Left ventricle myocardium superior (tissue), 1 donor: ENCODE data around the gene CACNA1F. TPM values are rescaled to one million over a fixed set of nuclear protein-coding genes. Genes with fewer than 3 reads are reported as not detected.

Experiments used
- ATAC-seq: fragments of 200-7000 bp; cut with Tn5 transposase; one replicate; pipeline ENCODE4 v1.9.1; 2020; ENCODE audit warnings: mild to moderate bottlenecking, moderate library complexity
- DNase-seq: peaks from one replicate; pipeline ENCODE4 v3.0.0-alpha.2; 2020
- intact Hi-C: fragments of 100-400 bp; cut with micrococcal nuclease; formaldehyde crosslinking; loops from one replicate; pipeline ENCODE4 v1.11.0; 2022
- total RNA-seq: library from RNA; stranded (reverse); fragmentation: NEBNext Ultra II Directional; extraction: Animal tissue kit (Norgen Biotek cat#: 25700); gene quantifications from one replicate; pipeline ENCODE4 v1.2.1, GENCODE V29; 2021
- donor health status: DM: no; HTN: yes; CAD: no; lungs with severe emphysema.

CACNA1F gene
- total RNA-seq, 1 donor from 2014 or later, result 0.47 TPM

GRCh38 chrX:49164589-49165360 is 68.4 kb downstream of the CACNA1F start:
- intact Hi-C loops, result no loop called here
- ATAC-seq (no peak), DNase-seq (no peak)

GRCh38 chrX:49163555-49164419 is 69.4 kb downstream of the CACNA1F start:
- ATAC-seq, result peak; percentile 65
- intact Hi-C loops, result no loop called here
- peak; percentile 94 for DNase-seq

GRCh38 chrX:49162620-49163019 is 70.5 kb downstream of the CACNA1F start, which contains the start of gene MAGIX:
TSS of gene MAGIX (plus strand) at chrX:49162758. CDS start at chrX:49162890, 132 bp downstream.
- intact Hi-C loops, result no loop called here
- DNase-seq (peak; percentile 30), ATAC-seq (no peak)

- no peak for DNase-seq
- intact Hi-C loops, result no loop called here
- no peak for ATAC-seq
Observed at GRCh38 chrX:49161632-49162031, 71.5 kb downstream of the CACNA1F start.

- intact Hi-C loops, result no loop called here
- DNase-seq (no peak), ATAC-seq (no peak)
Observed at GRCh38 chrX:49160908-49161307, 72.2 kb downstream of the CACNA1F start.

GRCh38 chrX:49157194-49157593 is 75.9 kb downstream of the CACNA1F start:
- no peak for ATAC-seq
- intact Hi-C loops, result no loop called here

GRCh38 chrX:49155900-49156837 is 77.0 kb downstream of the CACNA1F start:
- ATAC-seq, result peak; percentile 95
- DNase-seq, result peak; percentile 96
- intact Hi-C loops, result no loop called here

More at GRCh38 chrX:49157194-49157593, 75.9 kb downstream of the CACNA1F start:
- DNase-seq, result no peak

- DNase-seq (no peak), ATAC-seq (peak; percentile 45)
- intact Hi-C loops, result no loop called here
Observed at GRCh38 chrX:49155243-49155899, 77.8 kb downstream of the CACNA1F start.

Other genes starting within 250 kb of the CACNA1F start
- 18.1 TPM for gene GRIPAP1, start 231.1 kb downstream of the CACNA1F start, total RNA-seq
- gene TFE3, start 190.0 kb downstream of the CACNA1F start, total RNA-seq, result 18.5 TPM
- 1.7 TPM for gene CCDC120, start 174.3 kb downstream of the CACNA1F start, total RNA-seq
- gene PRAF2, start 159.3 kb downstream of the CACNA1F start, total RNA-seq, result 6.3 TPM
- gene WDR45, start 153.5 kb downstream of the CACNA1F start, total RNA-seq, result 65.4 TPM
- gene GPKOW, start 109.6 kb downstream of the CACNA1F start, total RNA-seq, result 18.9 TPM
- gene MAGIX, start 70.6 kb downstream of the CACNA1F start, total RNA-seq, result 3.8 TPM
- 62.3 TPM for gene PLP2, start 61.4 kb downstream of the CACNA1F start, total RNA-seq
- 12.7 TPM for gene PRICKLE3, start 47.0 kb downstream of the CACNA1F start, total RNA-seq
- gene SYP, start 33.1 kb downstream of the CACNA1F start, total RNA-seq, result 1.5 TPM
- 12.3 TPM for gene CCDC22, start 2.1 kb upstream of the CACNA1F start, total RNA-seq
- gene FOXP3, start 31.4 kb upstream of the CACNA1F start, total RNA-seq, result not detected
- 22.1 TPM for gene PPP1R3F, start 36.5 kb upstream of the CACNA1F start, total RNA-seq
- gene GAGE10, start 70.3 kb upstream of the CACNA1F start, total RNA-seq, result not detected
- not detected for gene GAGE12J, start 88.7 kb upstream of the CACNA1F start, total RNA-seq
- not detected for gene GAGE13, start 98.2 kb upstream of the CACNA1F start, total RNA-seq